ENCODE measurements around the gene ULK4.
"Not testable (repeated sequence)": the region's sequence is repeated elsewhere in the genome, so short reads cannot be mapped to it uniquely, and the experiment has no call there.

The ULK4 gene

DNA sequence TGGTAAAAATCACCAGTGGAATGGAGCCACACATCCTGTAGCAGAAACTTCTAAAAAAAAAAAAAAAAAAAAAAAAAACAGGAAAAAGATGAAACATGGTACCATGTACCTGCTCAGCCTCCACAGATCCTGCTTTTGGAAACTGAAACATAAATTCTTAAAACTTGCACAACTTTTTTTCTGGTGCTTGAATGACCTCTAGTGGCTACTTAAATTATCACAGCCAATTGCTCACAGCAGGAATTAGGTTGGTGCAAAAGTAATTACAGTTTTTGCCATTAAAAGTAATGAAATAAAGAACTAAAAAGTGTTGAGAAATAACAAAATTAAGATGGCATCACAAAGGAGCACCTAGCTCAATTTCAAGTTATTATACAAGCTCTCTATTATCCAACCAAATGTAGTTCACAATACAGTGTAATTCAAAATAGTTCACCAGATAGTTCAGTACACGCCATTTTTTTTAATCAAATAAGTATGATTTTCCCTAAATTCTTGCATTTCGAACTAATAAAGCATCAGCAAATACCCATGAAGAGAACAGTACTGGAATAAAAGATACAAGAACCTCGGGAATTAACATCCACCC is 80.6 kb downstream of the ULK4 start:
- TF ChIP-seq MYC (IDR thresholded peaks at IDR 0.05; ENCODE audit: low read depth, low read length): no peak
- TF ChIP-seq, protein P1, sequence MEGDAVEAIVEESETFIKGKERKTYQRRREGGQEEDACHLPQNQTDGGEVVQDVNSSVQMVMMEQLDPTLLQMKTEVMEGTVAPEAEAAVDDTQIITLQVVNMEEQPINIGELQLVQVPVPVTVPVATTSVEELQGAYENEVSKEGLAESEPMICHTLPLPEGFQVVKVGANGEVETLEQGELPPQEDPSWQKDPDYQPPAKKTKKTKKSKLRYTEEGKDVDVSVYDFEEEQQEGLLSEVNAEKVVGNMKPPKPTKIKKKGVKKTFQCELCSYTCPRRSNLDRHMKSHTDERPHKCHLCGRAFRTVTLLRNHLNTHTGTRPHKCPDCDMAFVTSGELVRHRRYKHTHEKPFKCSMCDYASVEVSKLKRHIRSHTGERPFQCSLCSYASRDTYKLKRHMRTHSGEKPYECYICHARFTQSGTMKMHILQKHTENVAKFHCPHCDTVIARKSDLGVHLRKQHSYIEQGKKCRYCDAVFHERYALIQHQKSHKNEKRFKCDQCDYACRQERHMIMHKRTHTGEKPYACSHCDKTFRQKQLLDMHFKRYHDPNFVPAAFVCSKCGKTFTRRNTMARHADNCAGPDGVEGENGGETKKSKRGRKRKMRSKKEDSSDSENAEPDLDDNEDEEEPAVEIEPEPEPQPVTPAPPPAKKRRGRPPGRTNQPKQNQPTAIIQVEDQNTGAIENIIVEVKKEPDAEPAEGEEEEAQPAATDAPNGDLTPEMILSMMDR (IDR thresholded peaks at IDR 0.05; ENCODE audit: low read depth, low read length): peak; percentile 43
- DNase-seq (ENCODE audit: low read depth): peak; percentile 50
- no peak overlapping the region for H3K4me3 ChIP-seq (ENCODE audit: low read depth, low read length)

GRCh38 chr3:41880387-41880786 is 81.5 kb downstream of the ULK4 start:
- no peak overlapping the region for H3K4me3 ChIP-seq (ENCODE audit: low read depth, low read length)
- TF ChIP-seq, protein P2, sequence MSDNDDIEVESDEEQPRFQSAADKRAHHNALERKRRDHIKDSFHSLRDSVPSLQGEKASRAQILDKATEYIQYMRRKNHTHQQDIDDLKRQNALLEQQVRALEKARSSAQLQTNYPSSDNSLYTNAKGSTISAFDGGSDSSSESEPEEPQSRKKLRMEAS (IDR thresholded peaks at IDR 0.05; ENCODE audit: low read depth, low read length): no peak
- TF ChIP-seq MYC (IDR thresholded peaks at IDR 0.05; ENCODE audit: low read depth, low read length) (no peak), POLR2A (IDR thresholded peaks at IDR 0.05; ENCODE audit: extremely low read depth, insufficient read length) (no peak)
- TF ChIP-seq, protein P1 (IDR thresholded peaks at IDR 0.05; ENCODE audit: low read depth, low read length): no peak
- DNase-seq (ENCODE audit: low read depth): no peak

DNA sequence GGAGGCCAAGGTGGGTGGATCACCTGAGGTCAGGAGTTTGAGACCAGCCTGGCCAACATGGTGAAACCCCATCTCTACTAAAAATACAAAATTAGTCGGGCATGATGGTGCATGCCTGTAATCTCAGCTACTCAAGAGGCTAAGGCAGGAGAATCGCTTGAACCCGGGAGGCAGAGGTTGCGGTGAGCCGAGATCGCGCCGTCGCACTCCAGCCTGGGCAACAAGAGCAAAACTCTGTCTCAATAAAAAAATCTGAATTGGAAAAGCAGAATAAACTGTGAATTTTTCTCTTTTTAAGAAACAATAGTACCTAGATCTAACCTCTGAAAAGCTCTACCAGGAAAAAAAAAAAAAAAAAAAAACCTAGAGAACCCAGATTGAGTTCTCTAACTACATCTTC is 84.2 kb downstream of the ULK4 start:
- H3K4me3 ChIP-seq (ENCODE audit: low read depth, low read length); DNase-seq (ENCODE audit: low read depth): not testable (repeated sequence)

DNA sequence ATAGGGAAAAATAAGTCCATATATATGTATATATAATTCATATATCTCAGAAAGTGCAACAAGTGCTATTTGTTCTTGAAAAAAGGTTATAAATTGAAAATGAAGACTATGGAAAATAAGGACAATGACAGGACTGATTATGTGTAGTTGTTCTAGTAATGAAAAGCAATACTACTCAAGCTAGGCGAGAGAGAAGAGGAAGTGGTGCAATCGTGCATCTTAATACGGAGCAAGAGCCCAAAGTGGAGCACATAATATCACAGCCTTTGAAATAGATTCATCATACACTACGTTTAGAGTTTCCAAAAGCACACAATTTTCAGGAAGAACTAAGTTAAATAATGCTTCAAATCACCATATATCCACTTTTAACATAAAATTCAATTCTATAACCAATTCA is 87.9 kb downstream of the ULK4 start:
- peak; percentile 9 for DNase-seq (ENCODE audit: low read depth)
- TF ChIP-seq, protein P1 (IDR thresholded peaks at IDR 0.05; ENCODE audit: low read depth, low read length): no peak
- no peak for TF ChIP-seq MYC (IDR thresholded peaks at IDR 0.05; ENCODE audit: low read depth, low read length)
- TF ChIP-seq, protein P2 (IDR thresholded peaks at IDR 0.05; ENCODE audit: low read depth, low read length): no peak
- TF ChIP-seq POLR2A (IDR thresholded peaks at IDR 0.05; ENCODE audit: extremely low read depth, insufficient read length): no peak
- H3K4me3 ChIP-seq (ENCODE audit: low read depth, low read length): no peak overlapping the region

GRCh38 chr3:41872157-41872556 is 89.7 kb downstream of the ULK4 start:
- H3K4me3 ChIP-seq (ENCODE audit: low read depth, low read length): no peak overlapping the region
- TF ChIP-seq POLR2A (IDR thresholded peaks at IDR 0.05; ENCODE audit: extremely low read depth, insufficient read length) (no peak), MYC (IDR thresholded peaks at IDR 0.05; ENCODE audit: low read depth, low read length) (no peak)
- TF ChIP-seq, protein P2 (IDR thresholded peaks at IDR 0.05; ENCODE audit: low read depth, low read length): no peak
- TF ChIP-seq, protein P1 (IDR thresholded peaks at IDR 0.05; ENCODE audit: low read depth, low read length): no peak
- DNase-seq (ENCODE audit: low read depth): no peak

DNA sequence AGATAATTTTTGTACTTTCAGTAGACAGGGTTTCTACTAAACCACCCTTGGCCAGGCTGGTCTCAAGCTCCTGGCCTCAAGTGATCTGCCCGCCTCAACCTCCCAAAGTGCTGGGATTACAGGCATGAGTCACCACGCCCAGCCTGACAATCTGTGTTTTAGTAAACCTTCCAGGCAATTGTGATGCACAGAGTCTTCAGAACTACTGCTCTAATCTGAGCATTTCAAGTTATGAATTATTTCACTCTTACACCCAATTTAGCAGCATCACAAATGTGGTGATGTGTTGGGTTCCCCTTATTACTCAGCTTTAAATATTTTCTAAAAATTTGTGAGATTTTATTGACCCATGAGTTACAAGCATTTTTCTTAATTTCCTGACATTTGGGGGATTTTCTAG is 94.4 kb downstream of the ULK4 start:
- no peak overlapping the region for H3K4me3 ChIP-seq (ENCODE audit: low read depth, low read length)
- DNase-seq (ENCODE audit: low read depth): no peak
- TF ChIP-seq, protein P1 (IDR thresholded peaks at IDR 0.05; ENCODE audit: low read depth, low read length): no peak
- TF ChIP-seq MYC (IDR thresholded peaks at IDR 0.05; ENCODE audit: low read depth, low read length) (no peak), POLR2A (IDR thresholded peaks at IDR 0.05; ENCODE audit: extremely low read depth, insufficient read length) (no peak)
- TF ChIP-seq, protein P2 (IDR thresholded peaks at IDR 0.05; ENCODE audit: low read depth, low read length): no peak

All from NB4 (cell line).